HEK293 (cell line): ENCODE data around the gene RRP15.
A peak's percentile ranks its signal among the peaks of the same experiment; 100 is the strongest.

Source experiments
- BCL11B ChIP-seq: fragments of 450-650 bp; formaldehyde crosslinking; IDR thresholded peaks from 2 replicates; pipeline ENCODE4 v1.5.1; 2016; ENCODE audit warnings: low read depth, missing biosample characterization, missing genetic modification characterization
- CTCF ChIP-seq: fragments of 450-650 bp; formaldehyde crosslinking; IDR thresholded peaks from 2 replicates; pipeline ENCODE4 v1.5.1; 2016; ENCODE audit warnings: missing biosample characterization, missing genetic modification characterization
- FEZF1 ChIP-seq: fragments of 450-650 bp; formaldehyde crosslinking; IDR thresholded peaks from 2 replicates; pipeline ENCODE4 v1.5.1; 2016; ENCODE audit warnings: missing biosample characterization, missing genetic modification characterization
- GLI2 ChIP-seq: fragments of 450-650 bp; formaldehyde crosslinking; IDR thresholded peaks from 2 replicates; pipeline ENCODE4; 2017; ENCODE audit warnings: missing biosample characterization, missing genetic modification characterization, low read depth, borderline replicate concordance
- GLIS2 ChIP-seq: fragments of 450-650 bp; formaldehyde crosslinking; IDR thresholded peaks from 2 replicates; pipeline ENCODE4 v1.5.1; 2016; ENCODE audit warnings: missing biosample characterization, missing genetic modification characterization
- HIC1 ChIP-seq: fragments of 450-650 bp; formaldehyde crosslinking; IDR thresholded peaks from 2 replicates; pipeline ENCODE4 v1.5.1; 2016; ENCODE audit warnings: missing biosample characterization, missing genetic modification characterization
- KLF1 ChIP-seq: fragments of 450-650 bp; formaldehyde crosslinking; IDR thresholded peaks from 2 replicates; pipeline ENCODE4 v1.5.1; 2016; ENCODE audit warnings: missing biosample characterization, missing genetic modification characterization
- KLF9 ChIP-seq: fragments of 450-650 bp; formaldehyde crosslinking; IDR thresholded peaks from 2 replicates; pipeline ENCODE4 v1.5.1; 2016; ENCODE audit warnings: missing biosample characterization, missing genetic modification characterization, low read depth
- MZF1 ChIP-seq: fragments of 450-650 bp; formaldehyde crosslinking; IDR thresholded peaks from 2 replicates; pipeline ENCODE4 v1.5.1; 2017; ENCODE audit warnings: missing biosample characterization, missing genetic modification characterization, borderline replicate concordance
- SETDB1 ChIP-seq: IDR thresholded peaks from one replicate; pipeline ENCODE4 v1.6.1; 2017; ENCODE audit warnings: mild to moderate bottlenecking, low read length, moderate library complexity, mixed read lengths; ENCODE audit not compliant: insufficient read length
- SP3 ChIP-seq: fragments of 450-650 bp; formaldehyde crosslinking; IDR thresholded peaks from 2 replicates; pipeline ENCODE4 v1.5.1; 2016; ENCODE audit warnings: missing biosample characterization, missing genetic modification characterization
- ZBTB20 ChIP-seq: fragments of 450-650 bp; formaldehyde crosslinking; IDR thresholded peaks from 2 replicates; pipeline ENCODE4 v1.5.1; 2016; ENCODE audit warnings: missing biosample characterization, missing genetic modification characterization
- ZBTB49 ChIP-seq: fragments of 450-650 bp; formaldehyde crosslinking; IDR thresholded peaks from 2 replicates; pipeline ENCODE4 v1.5.1; 2016; ENCODE audit warnings: missing biosample characterization, missing genetic modification characterization, low read depth
- ZBTB6 ChIP-seq: fragments of 450-650 bp; formaldehyde crosslinking; IDR thresholded peaks from 2 replicates; pipeline ENCODE4 v1.5.1; 2017; ENCODE audit warnings: missing biosample characterization, missing genetic modification characterization
- ZNF112 ChIP-seq: fragments of 450-650 bp; formaldehyde crosslinking; IDR thresholded peaks from 2 replicates; pipeline ENCODE4 v1.5.0; 2017; ENCODE audit warnings: missing biosample characterization, missing genetic modification characterization
- ZNF214 ChIP-seq: fragments of 450-650 bp; formaldehyde crosslinking; IDR thresholded peaks from 2 replicates; pipeline ENCODE4 v1.5.1; 2017; ENCODE audit warnings: missing biosample characterization, mild to moderate bottlenecking, missing genetic modification characterization, borderline replicate concordance
- ZNF23 ChIP-seq: fragments of 450-650 bp; formaldehyde crosslinking; IDR thresholded peaks from 2 replicates; pipeline ENCODE4 v1.5.1; 2016; ENCODE audit warnings: missing biosample characterization, missing genetic modification characterization, borderline replicate concordance
- ZNF239 ChIP-seq: fragments of 450-650 bp; formaldehyde crosslinking; IDR thresholded peaks from 2 replicates; pipeline ENCODE4 v1.5.1; 2016; ENCODE audit warnings: missing biosample characterization, missing genetic modification characterization
- ZNF335 ChIP-seq: fragments of 450-650 bp; formaldehyde crosslinking; conservative IDR thresholded peaks from 2 replicates; pipeline ENCODE4 v1.5.1; 2016; ENCODE audit warnings: missing biosample characterization, missing genetic modification characterization
- ZNF354C ChIP-seq: fragments of 450-650 bp; formaldehyde crosslinking; IDR thresholded peaks from 2 replicates; pipeline ENCODE4 v1.5.1; 2016; ENCODE audit warnings: missing biosample characterization, missing genetic modification characterization, low read depth, borderline replicate concordance
- ZNF362 ChIP-seq: fragments of 450-650 bp; formaldehyde crosslinking; IDR thresholded peaks from 2 replicates; pipeline ENCODE4 v1.5.1; 2016; ENCODE audit warnings: missing biosample characterization, missing genetic modification characterization
- ZNF366 ChIP-seq: fragments of 450-650 bp; formaldehyde crosslinking; conservative IDR thresholded peaks from 2 replicates; pipeline ENCODE4 v1.5.1; 2016; ENCODE audit warnings: missing biosample characterization, missing genetic modification characterization
- ZNF514 ChIP-seq: fragments of 450-650 bp; formaldehyde crosslinking; IDR thresholded peaks from 2 replicates; pipeline ENCODE4 v1.5.1; 2016; ENCODE audit warnings: missing biosample characterization, missing genetic modification characterization
- ZNF544 ChIP-seq: fragments of 450-650 bp; formaldehyde crosslinking; IDR thresholded peaks from 2 replicates; pipeline ENCODE4 v1.5.0; 2017; ENCODE audit warnings: missing biosample characterization, missing genetic modification characterization
- ZNF555 ChIP-seq: fragments of 450-650 bp; formaldehyde crosslinking; conservative IDR thresholded peaks from 2 replicates; pipeline ENCODE4 v1.5.1; 2017; ENCODE audit warnings: missing biosample characterization, mild to moderate bottlenecking, missing genetic modification characterization, inconsistent platforms
- ZNF558 ChIP-seq: fragments of 450-650 bp; formaldehyde crosslinking; IDR thresholded peaks from 2 replicates; pipeline ENCODE4 v1.5.1; 2016; ENCODE audit warnings: missing biosample characterization, missing genetic modification characterization
- ZNF560 ChIP-seq: fragments of 450-650 bp; formaldehyde crosslinking; IDR thresholded peaks from 2 replicates; pipeline ENCODE4 v1.5.1; 2017; ENCODE audit warnings: missing biosample characterization, missing genetic modification characterization, borderline replicate concordance
- ZNF624 ChIP-seq: fragments of 450-650 bp; formaldehyde crosslinking; IDR thresholded peaks from 2 replicates; pipeline ENCODE4 v1.5.1; 2017; ENCODE audit warnings: missing biosample characterization, missing genetic modification characterization
- ZNF626 ChIP-seq: fragments of 450-650 bp; sonication (Bioruptor Pico); formaldehyde crosslinking; IDR thresholded peaks from 2 replicates; pipeline ENCODE4 v1.5.1; 2018; ENCODE audit warnings: missing biosample characterization, missing genetic modification characterization, inconsistent platforms
- ZNF670 ChIP-seq: fragments of 450-650 bp; formaldehyde crosslinking; IDR thresholded peaks from 2 replicates; pipeline ENCODE4 v1.5.1; 2016; ENCODE audit warnings: missing biosample characterization, missing genetic modification characterization, low read depth
- ZNF837 ChIP-seq: fragments of 450-650 bp; formaldehyde crosslinking; IDR thresholded peaks from 2 replicates; pipeline ENCODE4 v1.5.1; 2016; ENCODE audit warnings: missing biosample characterization, missing genetic modification characterization
- ZNF843 ChIP-seq: fragments of 450-650 bp; formaldehyde crosslinking; IDR thresholded peaks from 2 replicates; pipeline ENCODE4 v1.5.1; 2016; ENCODE audit warnings: missing biosample characterization, missing genetic modification characterization

The RRP15 gene

GRCh38 chr1:218284917-218285635 is at the start of gene RRP15 (continued):
- no peak for TF ChIP-seq HIC1 (tag by site-specific recombination)
- no peak; the same call in 1 of the 2 replicates for TF ChIP-seq GLIS2 (tag by site-specific recombination)
- TF ChIP-seq ZNF214 (tag by site-specific recombination): no peak
- no peak for TF ChIP-seq CTCF (tag by site-specific recombination)
- no peak for TF ChIP-seq ZNF555
- TF ChIP-seq ZBTB49: no peak
- no peak for TF ChIP-seq ZNF514
- TF ChIP-seq SETDB1: peak; percentile 12
- TF ChIP-seq ZNF624 (tag by site-specific recombination): no peak; the same call in 1 of the 2 replicates
- TF ChIP-seq ZNF837 (tag by site-specific recombination): no peak
- TF ChIP-seq ZNF366 (tag by site-specific recombination): peak; percentile 70
- TF ChIP-seq ZNF626 (tag by site-specific recombination): no peak
- 0 out of 2 replicates have a peak, but pooled peaks have one; percentile 36 for TF ChIP-seq ZBTB6 (tag by site-specific recombination)
- no peak for TF ChIP-seq ZNF670 (tag by site-specific recombination)
- TF ChIP-seq ZNF335 (tag by site-specific recombination): peak; percentile 76; the same call in 1 of the 2 replicates
- peak; percentile 82; the same call in 1 of the 2 replicates for TF ChIP-seq ZBTB20 (tag by site-specific recombination)
- no peak for TF ChIP-seq ZNF560 (tag by site-specific recombination)
- TF ChIP-seq KLF1: peak; percentile 85
- TF ChIP-seq ZNF558 (tag by site-specific recombination): peak; percentile 74; the same call in 1 of the 2 replicates
- 0 out of 2 replicates have a peak, but pooled peaks have one; percentile 21 for TF ChIP-seq ZNF362 (tag by site-specific recombination)
- TF ChIP-seq ZNF354C (tag by site-specific recombination): no peak
- peak; percentile 80 for TF ChIP-seq SP3 (tag by site-specific recombination)
- TF ChIP-seq KLF9 (tag by site-specific recombination): peak; percentile 48
- TF ChIP-seq ZNF544: no peak
- 0 out of 2 replicates have a peak, but pooled peaks have one; percentile 10 for TF ChIP-seq FEZF1 (tag by site-specific recombination)
- TF ChIP-seq ZNF239 (tag by site-specific recombination): no peak
- TF ChIP-seq ZNF23: no peak
- no peak for TF ChIP-seq MZF1 (tag by site-specific recombination)
- peak; percentile 69 for TF ChIP-seq ZNF843 (tag by site-specific recombination)
- no peak for TF ChIP-seq BCL11B (tag by site-specific recombination)
- no peak; the same call in 1 of the 2 replicates for TF ChIP-seq GLI2 (tag by site-specific recombination)
- no peak for TF ChIP-seq ZNF112 (tag by site-specific recombination)
